ENCODE measurements around the gene DYRK1A.

DYRK1A gene

DNA sequence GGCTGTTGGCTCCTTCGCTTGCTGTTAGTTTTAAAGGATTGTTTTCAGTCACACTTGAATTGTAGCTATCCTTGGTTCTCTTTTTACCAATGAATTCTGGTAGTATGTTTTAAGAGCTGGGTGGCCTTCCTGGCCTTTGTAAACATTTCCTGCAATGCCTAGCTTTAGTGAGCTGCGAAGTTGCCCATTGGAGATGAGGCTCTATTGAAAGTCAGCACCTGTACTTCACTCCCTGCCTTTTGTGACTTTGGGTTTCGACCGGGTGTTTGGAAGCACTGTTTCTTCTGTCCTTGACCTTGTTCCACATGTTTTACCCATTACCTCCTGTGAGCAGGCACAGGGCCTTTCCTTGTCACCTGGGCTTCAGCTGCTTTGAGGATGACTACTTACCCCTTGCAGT, 64.7 kb downstream of the DYRK1A start:
- H3K4me1 Mint-ChIP-seq (ENCODE audit: low read depth): peaks cover 30% of the 10 kb centered on the region
- H3K36me3 Mint-ChIP-seq (ENCODE audit: low read depth): peaks cover 15% of the 10 kb centered on the region
- H3K4me3 Mint-ChIP-seq: no peak overlapping the region
- no peaks in the 10 kb centered on the region for H3K9me3 Mint-ChIP-seq
- H3K27ac Mint-ChIP-seq: no peak overlapping the region
- no peaks in the 10 kb centered on the region for H3K27me3 Mint-ChIP-seq (ENCODE audit: low read depth)

GRCh38 chr21:37432710-37433455, 66.3 kb downstream of the DYRK1A start:
- Mint-ChIP-seq H3K27me3 (ENCODE audit: low read depth) (no peaks in the 10 kb centered on the region), H3K4me3 (no peak overlapping the region), H3K36me3 (ENCODE audit: low read depth) (peaks cover 15% of the 10 kb centered on the region), H3K4me1 (ENCODE audit: low read depth) (peaks cover 32% of the 10 kb centered on the region), H3K27ac (no peak overlapping the region), H3K9me3 (no peaks in the 10 kb centered on the region)

DNA sequence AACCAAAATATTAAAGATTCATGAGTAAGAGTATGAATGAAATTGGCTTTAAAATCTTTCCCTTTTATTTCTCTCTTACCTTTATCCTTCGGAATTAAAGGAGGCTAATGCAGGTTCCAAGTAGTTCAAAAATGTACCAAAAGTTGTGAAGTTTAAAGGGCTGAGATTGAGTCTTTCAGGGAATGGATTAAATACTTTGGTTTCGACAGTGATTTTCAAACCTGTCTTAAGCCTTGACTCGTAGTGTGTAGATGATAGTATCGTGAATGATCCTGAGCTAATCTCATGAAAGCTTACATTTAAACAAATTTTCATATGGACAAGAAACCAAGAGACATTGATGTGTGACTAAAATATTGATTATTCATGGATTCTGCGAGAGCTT, 66.9 kb downstream of the DYRK1A start:
- H3K27me3 Mint-ChIP-seq (ENCODE audit: low read depth): no peaks in the 10 kb centered on the region
- peaks cover 12% of the 10 kb centered on the region for H3K36me3 Mint-ChIP-seq (ENCODE audit: low read depth)
- no peaks in the 10 kb centered on the region for H3K9me3 Mint-ChIP-seq
- no peak overlapping the region for H3K4me3 Mint-ChIP-seq
- no peak overlapping the region for H3K27ac Mint-ChIP-seq
- H3K4me1 Mint-ChIP-seq (ENCODE audit: low read depth): peaks cover 32% of the 10 kb centered on the region

GRCh38 chr21:37435120-37435519, 68.5 kb downstream of the DYRK1A start:
- Mint-ChIP-seq H3K27me3 (ENCODE audit: low read depth) (no peaks in the 10 kb centered on the region), H3K36me3 (ENCODE audit: low read depth) (peaks cover 10% of the 10 kb centered on the region), H3K4me3 (no peak overlapping the region), H3K9me3 (no peaks in the 10 kb centered on the region), H3K4me1 (ENCODE audit: low read depth) (peaks cover 32% of the 10 kb centered on the region), H3K27ac (no peak overlapping the region)

DNA sequence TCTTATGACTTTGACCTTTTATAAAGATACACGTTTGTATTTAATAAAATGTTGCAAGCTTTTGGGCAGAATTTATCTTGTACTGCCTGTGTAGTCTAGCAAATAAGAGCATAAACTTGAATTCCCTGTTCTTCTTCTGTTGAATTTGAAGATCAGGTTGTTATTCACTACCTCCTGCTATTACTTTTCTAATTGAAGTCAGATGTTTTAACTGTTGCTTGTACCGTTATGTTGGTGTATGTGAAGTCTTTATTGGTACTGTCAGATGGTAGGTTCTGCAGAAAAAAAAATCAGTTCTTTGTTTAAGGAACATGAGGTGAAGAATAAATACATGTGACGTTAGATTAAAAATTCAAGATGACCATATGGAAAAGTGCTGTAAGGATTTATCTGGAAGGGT, 69.1 kb downstream of the DYRK1A start:
- Mint-ChIP-seq H3K4me1 (ENCODE audit: low read depth) (peaks cover 28% of the 10 kb centered on the region), H3K36me3 (ENCODE audit: low read depth) (peaks cover 8% of the 10 kb centered on the region), H3K4me3 (no peak overlapping the region), H3K9me3 (no peaks in the 10 kb centered on the region), H3K27ac (no peak overlapping the region), H3K27me3 (ENCODE audit: low read depth) (no peaks in the 10 kb centered on the region)

DNA sequence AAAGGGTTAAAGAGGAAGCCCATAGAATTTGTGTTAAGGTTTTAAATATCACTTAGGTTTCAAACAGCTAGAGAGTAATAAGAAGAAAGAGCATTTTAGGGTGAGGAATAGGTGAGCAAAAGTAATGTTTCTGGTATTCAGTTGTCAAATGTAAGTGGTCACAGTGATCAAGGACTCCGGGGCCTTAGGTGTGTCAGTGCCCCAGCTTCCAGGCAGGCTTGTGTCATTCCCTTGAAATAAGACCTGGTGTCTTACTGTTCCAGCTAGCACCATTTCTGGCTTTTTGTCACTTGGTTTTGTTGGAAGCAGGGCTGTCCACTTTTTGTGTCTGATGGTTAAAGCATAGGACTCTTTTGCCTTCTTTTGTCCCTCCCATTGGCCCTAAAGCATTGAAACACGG, 69.6 kb downstream of the DYRK1A start:
- peaks cover 8% of the 10 kb centered on the region for H3K36me3 Mint-ChIP-seq (ENCODE audit: low read depth)
- H3K27ac Mint-ChIP-seq: no peak overlapping the region
- H3K9me3 Mint-ChIP-seq: no peaks in the 10 kb centered on the region
- H3K4me1 Mint-ChIP-seq (ENCODE audit: low read depth): peaks cover 24% of the 10 kb centered on the region
- H3K27me3 Mint-ChIP-seq (ENCODE audit: low read depth): no peaks in the 10 kb centered on the region
- no peak overlapping the region for H3K4me3 Mint-ChIP-seq

DNA sequence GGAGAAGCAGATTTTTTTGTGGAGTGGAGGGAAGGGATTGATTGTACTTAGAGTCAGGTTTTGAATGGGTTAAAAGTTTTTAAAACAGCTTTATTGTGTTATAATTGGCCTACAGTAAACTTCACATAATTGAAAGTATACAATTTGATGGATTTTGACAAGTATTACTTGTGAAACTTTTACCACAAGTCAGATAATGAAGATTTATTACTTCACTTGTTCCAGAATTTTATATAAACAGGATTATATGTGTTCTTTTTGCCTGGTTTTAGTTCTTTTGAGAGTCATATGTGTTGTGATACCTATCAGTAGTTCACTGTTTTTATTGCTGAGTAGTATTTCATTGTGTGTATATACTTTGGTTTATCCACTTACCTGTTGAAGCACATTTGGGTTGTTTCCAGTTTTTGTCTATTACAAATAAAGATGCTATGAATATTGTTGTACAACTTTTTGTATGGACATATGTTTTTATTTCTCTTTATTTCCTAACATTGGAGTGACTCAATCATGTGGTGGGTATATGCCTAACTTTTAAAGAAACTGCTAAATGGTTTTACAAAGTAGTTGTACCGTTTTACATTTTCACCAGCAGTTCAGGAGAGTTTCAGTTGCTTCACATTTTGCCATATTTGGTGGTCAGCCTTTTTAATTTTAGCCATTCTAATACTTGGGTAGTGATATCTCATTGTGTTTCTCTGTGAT, 71.0 kb downstream of the DYRK1A start:
- Mint-ChIP-seq H3K27me3 (ENCODE audit: low read depth) (no peaks in the 10 kb centered on the region), H3K9me3 (no peaks in the 10 kb centered on the region), H3K4me1 (ENCODE audit: low read depth) (peaks cover 29% of the 10 kb centered on the region), H3K27ac (no peak overlapping the region), H3K4me3 (no peak overlapping the region), H3K36me3 (ENCODE audit: low read depth) (peaks cover 10% of the 10 kb centered on the region)

GRCh38 chr21:37443683-37444082, 77.1 kb downstream of the DYRK1A start:
- no peak overlapping the region for H3K27ac Mint-ChIP-seq
- H3K27me3 Mint-ChIP-seq (ENCODE audit: low read depth): no peaks in the 10 kb centered on the region
- no peaks in the 10 kb centered on the region for H3K9me3 Mint-ChIP-seq
- peaks cover 7% of the 10 kb centered on the region for H3K36me3 Mint-ChIP-seq (ENCODE audit: low read depth)
- H3K4me1 Mint-ChIP-seq (ENCODE audit: low read depth): peaks cover 33% of the 10 kb centered on the region
- no peak overlapping the region for H3K4me3 Mint-ChIP-seq

- Mint-ChIP-seq H3K4me3 (no peak overlapping the region), H3K27me3 (ENCODE audit: low read depth) (no peaks in the 10 kb centered on the region), H3K9me3 (no peaks in the 10 kb centered on the region), H3K36me3 (ENCODE audit: low read depth) (peaks cover 6% of the 10 kb centered on the region), H3K4me1 (ENCODE audit: low read depth) (peaks cover 31% of the 10 kb centered on the region), H3K27ac (no peak overlapping the region)
Observed at GRCh38 chr21:37445228-37445627, 78.7 kb downstream of the DYRK1A start.

GRCh38 chr21:37446552-37446951, 80.0 kb downstream of the DYRK1A start:
- Mint-ChIP-seq H3K4me3 (no peak overlapping the region), H3K27ac (no peak overlapping the region), H3K27me3 (ENCODE audit: low read depth) (no peaks in the 10 kb centered on the region), H3K4me1 (ENCODE audit: low read depth) (peaks cover 31% of the 10 kb centered on the region), H3K9me3 (no peaks in the 10 kb centered on the region), H3K36me3 (ENCODE audit: low read depth) (peaks cover 4% of the 10 kb centered on the region)

- H3K4me3 Mint-ChIP-seq: no peak overlapping the region
- no peaks in the 10 kb centered on the region for H3K27me3 Mint-ChIP-seq (ENCODE audit: low read depth)
- no peak overlapping the region for H3K27ac Mint-ChIP-seq
- H3K9me3 Mint-ChIP-seq: no peaks in the 10 kb centered on the region
- H3K4me1 Mint-ChIP-seq (ENCODE audit: low read depth): peaks cover 32% of the 10 kb centered on the region
- H3K36me3 Mint-ChIP-seq (ENCODE audit: low read depth): peaks cover 7% of the 10 kb centered on the region
Observed at GRCh38 chr21:37447288-37447936, 80.8 kb downstream of the DYRK1A start.

- Mint-ChIP-seq H3K4me3 (no peak overlapping the region), H3K27ac (no peak overlapping the region), H3K27me3 (ENCODE audit: low read depth) (no peaks in the 10 kb centered on the region), H3K4me1 (ENCODE audit: low read depth) (peaks cover 34% of the 10 kb centered on the region), H3K36me3 (ENCODE audit: low read depth) (peaks cover 9% of the 10 kb centered on the region), H3K9me3 (no peaks in the 10 kb centered on the region)
Observed at GRCh38 chr21:37449302-37449937, 82.8 kb downstream of the DYRK1A start.

- H3K27me3 Mint-ChIP-seq (ENCODE audit: low read depth): no peaks in the 10 kb centered on the region
- H3K4me3 Mint-ChIP-seq: no peak overlapping the region
- H3K9me3 Mint-ChIP-seq: no peaks in the 10 kb centered on the region
- peaks cover 12% of the 10 kb centered on the region for H3K36me3 Mint-ChIP-seq (ENCODE audit: low read depth)
- H3K4me1 Mint-ChIP-seq (ENCODE audit: low read depth): peaks cover 39% of the 10 kb centered on the region
- H3K27ac Mint-ChIP-seq: no peak overlapping the region
Observed at GRCh38 chr21:37450445-37450941, 83.9 kb downstream of the DYRK1A start.

DNA sequence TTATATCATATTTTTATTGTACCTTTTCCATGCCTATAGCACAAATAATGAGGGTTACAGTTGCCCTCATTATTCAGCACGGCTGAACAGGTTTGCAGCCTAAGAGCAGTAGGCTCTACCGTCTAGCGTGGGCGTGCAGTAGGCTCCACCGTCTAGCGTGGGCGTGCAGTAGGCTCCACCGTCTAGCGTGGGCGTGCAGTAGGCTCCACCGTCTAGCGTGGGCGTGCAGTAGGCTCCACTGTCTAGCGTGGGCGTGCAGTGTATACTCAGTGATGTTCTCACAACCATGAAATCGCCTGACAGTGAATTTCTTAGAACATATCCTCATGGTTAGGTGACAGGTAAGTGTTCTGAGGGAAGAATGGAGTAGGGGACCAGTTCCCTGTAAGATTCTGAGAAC, 84.9 kb downstream of the DYRK1A start:
- no peaks in the 10 kb centered on the region for H3K27me3 Mint-ChIP-seq (ENCODE audit: low read depth)
- peaks cover 15% of the 10 kb centered on the region for H3K36me3 Mint-ChIP-seq (ENCODE audit: low read depth)
- H3K27ac Mint-ChIP-seq: peak overlapping the region; percentile 11
- no peak overlapping the region for H3K4me3 Mint-ChIP-seq
- peaks cover 46% of the 10 kb centered on the region for H3K4me1 Mint-ChIP-seq (ENCODE audit: low read depth)
- no peaks in the 10 kb centered on the region for H3K9me3 Mint-ChIP-seq
